Measurements from ENCODE around the gene RGL4. TPM values are rescaled to one million over a fixed set of nuclear protein-coding genes. Genes with fewer than 3 reads are reported as not detected.
"Not testable (repeated sequence)": the region's sequence is repeated elsewhere in the genome, so short reads cannot be mapped to it uniquely, and the experiment has no call there.

Gene RGL4
- total RNA-seq (2014; rRNA removed; shearing (Covaris generic)), result 0.07 TPM in 1 of 2 replicates, not detected in the other
- polyA plus RNA-seq (2014; cell fraction: nucleus; rRNA removed), result not detected in 2 replicates

- no peak for DNase-seq (ENCODE audit: extremely low read depth, low read depth)
Observed at GRCh38 chr22:23690713-23691112, at the start of gene RGL4. RGL4 (plus strand) TSS chr22:23691013; CDS start chr22:23692031, 1,018 bp downstream.

GRCh38 chr22:23646526-23646925, 44.3 kb upstream of the RGL4 start:
- DNase-seq (ENCODE audit: extremely low read depth, low read depth), result not testable (repeated sequence)

- DNase-seq (ENCODE audit: extremely low read depth, low read depth), result no peak
Observed at GRCh38 chr22:23649071-23649501, 41.7 kb upstream of the RGL4 start.

- no peak for DNase-seq (ENCODE audit: extremely low read depth, low read depth)
Observed at GRCh38 chr22:23651676-23652075, 39.1 kb upstream of the RGL4 start.

GRCh38 chr22:23652286-23652685, 38.5 kb upstream of the RGL4 start:
- no peak for DNase-seq (ENCODE audit: extremely low read depth, low read depth)

GRCh38 chr22:23652711-23653110, 38.1 kb upstream of the RGL4 start:
- no peak for DNase-seq (ENCODE audit: extremely low read depth, low read depth)

- DNase-seq (ENCODE audit: extremely low read depth, low read depth), result no peak
Observed at GRCh38 chr22:23655891-23656475, 34.8 kb upstream of the RGL4 start.

- DNase-seq (ENCODE audit: extremely low read depth, low read depth), result no peak
Observed at GRCh38 chr22:23657727-23658126, 33.1 kb upstream of the RGL4 start.

GRCh38 chr22:23660381-23660780, 30.4 kb upstream of the RGL4 start:
- not testable (repeated sequence) for DNase-seq (ENCODE audit: extremely low read depth, low read depth)

- DNase-seq (ENCODE audit: extremely low read depth, low read depth), result no peak
Observed at GRCh38 chr22:23670378-23671295, 20.2 kb upstream of the RGL4 start.

- DNase-seq (ENCODE audit: extremely low read depth, low read depth), result not testable (repeated sequence)
Observed at GRCh38 chr22:23671387-23671786, 19.4 kb upstream of the RGL4 start.

GRCh38 chr22:23672307-23673049, 18.3 kb upstream of the RGL4 start:
- not testable (repeated sequence) for DNase-seq (ENCODE audit: extremely low read depth, low read depth)

GRCh38 chr22:23673050-23673620, 17.7 kb upstream of the RGL4 start:
- no peak for DNase-seq (ENCODE audit: extremely low read depth, low read depth)

GRCh38 chr22:23673826-23674690, 16.8 kb upstream of the RGL4 start:
- DNase-seq (ENCODE audit: extremely low read depth, low read depth), result no peak

GRCh38 chr22:23674886-23675501, 15.8 kb upstream of the RGL4 start:
- not testable (repeated sequence) for DNase-seq (ENCODE audit: extremely low read depth, low read depth)

- no peak for DNase-seq (ENCODE audit: extremely low read depth, low read depth)
Observed at GRCh38 chr22:23675502-23676415, 15.1 kb upstream of the RGL4 start.

GRCh38 chr22:23676841-23677700, 13.7 kb upstream of the RGL4 start:
- DNase-seq (ENCODE audit: extremely low read depth, low read depth), result not testable (repeated sequence)
